ENCODE results near the gene NOS1. TPM values are rescaled to one million over a fixed set of nuclear protein-coding genes. Genes with fewer than 3 reads are reported as not detected.

Gene NOS1
- total and polyA plus RNA-seq, 2 experiments from 2014 or later: 0.63 to 3.0 TPM

- Histone ChIP-seq H3K4me2 (no peak overlapping the region), H3F3A (replicated peaks; ENCODE audit: low read depth) (no peaks in the 10 kb centered on the region), H2AFZ (no peak overlapping the region), H4K20me1 (replicated peaks; ENCODE audit: insufficient read depth) (peaks cover 29% of the 10 kb centered on the region), H3K9me2 (ENCODE audit: insufficient read depth) (no peaks in the 10 kb centered on the region), H3K36me3 (ENCODE audit: insufficient read depth) (peaks cover 70% of the 10 kb centered on the region), H3K4me1 (ENCODE audit: insufficient read depth) (no peaks in the 10 kb centered on the region), H3K27me3 (ENCODE audit: insufficient read depth) (no peaks in the 10 kb centered on the region), H3K27ac (ENCODE audit: low read depth) (no peak overlapping the region), H3K79me2 (replicated peaks; ENCODE audit: insufficient read depth) (peaks cover 41% of the 10 kb centered on the region), H3K4me3 (no peak overlapping the region)
- ATAC-seq (no peak), DNase-seq (ENCODE audit: low spot score) (no peak)
- no peak for TF ChIP-seq REST (IDR thresholded peaks at IDR 0.05; ENCODE audit: unreplicated experiment)
- no peak for TF ChIP-seq ZNF331 (CRISPR knock-in tag; IDR thresholded peaks at IDR 0.05; ENCODE audit: low read depth)
- no peak for TF ChIP-seq EZH2phosphoT487 (IDR thresholded peaks at IDR 0.05; ENCODE audit: unreplicated experiment)
- no peak for TF ChIP-seq CREB1 (CRISPR knock-in tag; IDR thresholded peaks at IDR 0.05; ENCODE audit: low read depth)
- no peak for TF ChIP-seq POLR2AphosphoS5 (IDR thresholded peaks at IDR 0.05; ENCODE audit: low read depth)
- TF ChIP-seq ZNF114 (CRISPR knock-in tag; IDR thresholded peaks at IDR 0.05): no peak
- TF ChIP-seq JUNB (IDR thresholded peaks at IDR 0.05; ENCODE audit: unreplicated experiment): no peak
- TF ChIP-seq EZH2 (IDR thresholded peaks at IDR 0.05; ENCODE audit: low read depth, unreplicated experiment): no peak
- no peak for TF ChIP-seq CTCF (conservative IDR thresholded peaks at IDR 0.05; ENCODE audit: low read depth in 2 of 2)
- no peak for TF ChIP-seq ZNF462 (CRISPR knock-in tag; IDR thresholded peaks at IDR 0.05)
- TF ChIP-seq STAT1 (IDR thresholded peaks at IDR 0.05; ENCODE audit: unreplicated experiment): no peak
- TF ChIP-seq ETS1 (IDR thresholded peaks at IDR 0.05): no peak
- H3K4me1 Mint-ChIP-seq: no peaks in the 10 kb centered on the region
- no peaks in the 10 kb centered on the region for H3K9me3 Mint-ChIP-seq
- H3K27me3 Mint-ChIP-seq (ENCODE audit: insufficient read depth, low read depth, poor library complexity): no peaks in the 10 kb centered on the region
- no peak overlapping the region for H3K4me3 Mint-ChIP-seq
- H3K36me3 Mint-ChIP-seq (ENCODE audit: low read depth): peaks cover 75% of the 10 kb centered on the region
- H3K27ac Mint-ChIP-seq: no peak overlapping the region
Measured at GRCh38 chr12:117180758-117181467, 180.5 kb downstream of the NOS1 start.
